Measurements from ENCODE around the gene ADAM33. TPM values are rescaled to one million over a fixed set of nuclear protein-coding genes. Genes with fewer than 3 reads are reported as not detected.

ADAM33 gene
- total and polyA plus RNA-seq, 2 experiments from 2014 or later = 2.8 to 6.0 TPM

GRCh38 chr20:3661060-3661813, 20.6 kb downstream of the ADAM33 start:
- Histone ChIP-seq H3F3A (replicated peaks; ENCODE audit: low read depth) (no peaks in the 10 kb centered on the region), H3K4me2 (peak overlapping the region; percentile 79), H2AFZ (peak overlapping the region; percentile 95), H3K36me3 (ENCODE audit: insufficient read depth) (no peaks in the 10 kb centered on the region), H3K27me3 (ENCODE audit: insufficient read depth) (peaks cover 57% of the 10 kb centered on the region), H3K27ac (ENCODE audit: low read depth) (no peak overlapping the region), H3K79me2 (replicated peaks; ENCODE audit: insufficient read depth) (no peaks in the 10 kb centered on the region), H3K9me2 (ENCODE audit: insufficient read depth) (no peaks in the 10 kb centered on the region), H3K4me1 (ENCODE audit: insufficient read depth) (no peaks in the 10 kb centered on the region), H4K20me1 (replicated peaks; ENCODE audit: insufficient read depth) (no peaks in the 10 kb centered on the region), H3K4me3 (peak overlapping the region; percentile 51)
- Mint-ChIP-seq H3K4me3 (peak overlapping the region; percentile 56), H3K27ac (no peak overlapping the region), H3K4me1 (peaks cover 9% of the 10 kb centered on the region; the same call in 2 of the 3 replicates), H3K27me3 (ENCODE audit: insufficient read depth, low read depth, poor library complexity) (peaks cover 44% of the 10 kb centered on the region), H3K36me3 (ENCODE audit: low read depth) (no peaks in the 10 kb centered on the region), H3K9me3 (peaks cover 2% of the 10 kb centered on the region; the same call in 2 of the 3 replicates)
- no peak for TF ChIP-seq CTCF (conservative IDR thresholded peaks at IDR 0.05; ENCODE audit: low read depth in 2 of 2)
- no peak for TF ChIP-seq ETS1 (IDR thresholded peaks at IDR 0.05)
- TF ChIP-seq POLR2AphosphoS5 (IDR thresholded peaks at IDR 0.05; ENCODE audit: low read depth) = no peak
- TF ChIP-seq JUNB (IDR thresholded peaks at IDR 0.05; ENCODE audit: unreplicated experiment) = no peak
- TF ChIP-seq ZNF462 (CRISPR knock-in tag; IDR thresholded peaks at IDR 0.05) = no peak
- TF ChIP-seq EZH2 (IDR thresholded peaks at IDR 0.05; ENCODE audit: low read depth, unreplicated experiment) = peak; percentile 39
- TF ChIP-seq CREB1 (CRISPR knock-in tag; IDR thresholded peaks at IDR 0.05; ENCODE audit: low read depth) = no peak
- TF ChIP-seq NANOG (IDR thresholded peaks at IDR 0.05; ENCODE audit: borderline replicate concordance) = no peak
- TF ChIP-seq STAT1 (IDR thresholded peaks at IDR 0.05; ENCODE audit: unreplicated experiment) = no peak
- DNase-seq (ENCODE audit: low spot score) (peak; percentile 62), ATAC-seq (peak; percentile 46)
